GM23338 (cell line): ENCODE measurements around the gene TOR1AIP2.

Source experiments
- CREB1 ChIP-seq: fragments of 250-450 bp; sonication (Bioruptor Pico); IDR thresholded peaks from 2 replicates; pipeline ENCODE4 v1.5.0; 2020; ENCODE audit warnings: low read depth, mild to moderate bottlenecking, moderate library complexity
- CTCF ChIP-seq, 2 experiments: fragments of 200-600 bp in 1 of 2; sonication (generic) in 1 of 2; conservative IDR thresholded peaks; 2 replicates each; pipeline versions ENCODE4 v1.5.1 to v1.6.1; 2016 to 2017; ENCODE audit warnings: antibody characterized with exemption in 2 of 2, low read depth in 2 of 2, mild to moderate bottlenecking in 2 of 2, moderate library complexity in 1 of 2
- EZH2 ChIP-seq: fragments of 200-600 bp; sonication (generic); IDR thresholded peaks from one replicate; pipeline ENCODE4 v1.8.0; 2017; ENCODE audit warnings: antibody characterized with exemption, mild to moderate bottlenecking, low read depth; ENCODE audit not compliant: unreplicated experiment
- EZH2phosphoT487 ChIP-seq: fragments of 200-600 bp; sonication (generic); IDR thresholded peaks from one replicate; pipeline ENCODE4 v1.8.1; 2018; ENCODE audit warnings: antibody characterized with exemption; ENCODE audit not compliant: unreplicated experiment
- POLR2AphosphoS5 ChIP-seq: IDR thresholded peaks from 2 replicates; pipeline ENCODE4 v1.6.1; 2016; ENCODE audit warnings: antibody characterized with exemption, low read depth
- REST ChIP-seq: IDR thresholded peaks from one replicate; pipeline ENCODE4 v1.6.1; 2018; ENCODE audit warnings: antibody characterized with exemption; ENCODE audit not compliant: unreplicated experiment
- ZNF114 ChIP-seq: fragments of 250-450 bp; sonication (Bioruptor Pico); IDR thresholded peaks from 2 replicates; pipeline ENCODE4 v1.5.0; 2020; ENCODE audit warnings: mild to moderate bottlenecking, moderate library complexity
- ZNF462 ChIP-seq: fragments of 250-450 bp; sonication (Bioruptor Pico); IDR thresholded peaks from 2 replicates; pipeline ENCODE4 v1.5.0; 2020; ENCODE audit warnings: mild to moderate bottlenecking, moderate library complexity

- TF ChIP-seq CTCF (conservative IDR thresholded peaks at IDR 0.05; ENCODE audit: low read depth in 2 of 2) (peak in 1 of 2 experiments; percentile 13; a peak in 1 of 4 replicates), POLR2AphosphoS5 (no peak), REST (no peak), EZH2 (no peak), EZH2phosphoT487 (no peak), ZNF462 (no peak), CREB1 (no peak), ZNF114 (no peak)
These were observed 61.2 kb downstream of the TOR1AIP2 start for GRCh38 chr1:179816196-179816960.
